ENCODE results near the gene SBSN. TPM values are rescaled to one million over a fixed set of nuclear protein-coding genes. Genes with fewer than 3 reads are reported as not detected.

Gene SBSN
- total RNA-seq (2021; fragmentation: NEBNext Ultra II Directional; extraction: Animal tissue kit (Norgen Biotek cat#: 25700)), result 1 to 10 TPM; 1.6 to 3.3 (median 2.0) TPM
- long read RNA-seq, partial matches to known transcripts, result 0 of 2 reads
- long read RNA-seq, other reads (novel, unspliced or antisense), result 0 of 2 reads

DNA sequence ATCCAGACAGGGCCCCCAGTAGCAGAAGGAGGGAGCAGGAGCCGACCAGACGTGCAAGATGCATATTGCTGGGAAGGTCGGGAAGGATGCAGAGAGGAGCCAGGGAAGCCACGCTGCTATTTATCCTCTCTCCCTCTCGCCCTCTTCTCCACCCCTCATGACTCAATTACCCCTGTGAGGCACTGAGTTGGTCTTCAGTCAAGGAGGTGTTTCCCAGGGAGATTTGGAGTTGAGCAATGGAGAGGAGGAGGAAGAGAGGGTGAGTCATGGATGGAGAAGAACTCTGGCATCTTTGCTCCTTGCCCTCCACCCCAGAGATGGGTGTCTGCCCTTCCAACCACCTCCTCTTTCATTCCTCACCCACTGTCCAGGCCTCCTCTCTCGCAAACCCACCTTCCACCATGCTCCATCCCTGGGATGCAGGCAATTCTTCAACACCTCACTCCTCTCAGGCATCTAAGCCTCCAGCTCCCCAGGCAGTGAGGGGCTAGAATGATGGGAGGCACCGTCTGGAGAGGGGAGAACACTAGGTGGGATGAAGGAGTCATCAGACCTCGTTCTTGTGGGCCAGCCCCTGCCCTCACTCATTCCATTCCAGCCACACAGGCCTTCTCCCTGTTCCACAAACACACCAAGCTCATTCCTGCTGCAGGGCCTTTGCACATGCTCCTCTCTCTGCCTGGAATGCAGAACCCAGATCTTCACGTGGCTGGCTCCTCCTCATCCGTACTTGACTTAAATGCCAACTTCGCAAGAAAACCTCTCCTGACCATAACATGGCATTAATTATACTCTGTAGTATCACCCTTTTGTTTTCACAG, at the start of gene SBSN:
Gene SBSN (minus strand): TSS at position 94 of the 821 bp plus-strand sequence. CDS start 30 bp downstream, at position 64.
- DNase-seq, result peak; percentile 72
- TF ChIP-seq, protein P1, sequence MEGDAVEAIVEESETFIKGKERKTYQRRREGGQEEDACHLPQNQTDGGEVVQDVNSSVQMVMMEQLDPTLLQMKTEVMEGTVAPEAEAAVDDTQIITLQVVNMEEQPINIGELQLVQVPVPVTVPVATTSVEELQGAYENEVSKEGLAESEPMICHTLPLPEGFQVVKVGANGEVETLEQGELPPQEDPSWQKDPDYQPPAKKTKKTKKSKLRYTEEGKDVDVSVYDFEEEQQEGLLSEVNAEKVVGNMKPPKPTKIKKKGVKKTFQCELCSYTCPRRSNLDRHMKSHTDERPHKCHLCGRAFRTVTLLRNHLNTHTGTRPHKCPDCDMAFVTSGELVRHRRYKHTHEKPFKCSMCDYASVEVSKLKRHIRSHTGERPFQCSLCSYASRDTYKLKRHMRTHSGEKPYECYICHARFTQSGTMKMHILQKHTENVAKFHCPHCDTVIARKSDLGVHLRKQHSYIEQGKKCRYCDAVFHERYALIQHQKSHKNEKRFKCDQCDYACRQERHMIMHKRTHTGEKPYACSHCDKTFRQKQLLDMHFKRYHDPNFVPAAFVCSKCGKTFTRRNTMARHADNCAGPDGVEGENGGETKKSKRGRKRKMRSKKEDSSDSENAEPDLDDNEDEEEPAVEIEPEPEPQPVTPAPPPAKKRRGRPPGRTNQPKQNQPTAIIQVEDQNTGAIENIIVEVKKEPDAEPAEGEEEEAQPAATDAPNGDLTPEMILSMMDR (IDR thresholded peaks at IDR 0.05), result no peak
- H3K27ac Mint-ChIP-seq, result no peak within 1 kb of the TSS; the same call in 1 of the 2 replicates
- peaks cover 28% of the 10 kb centered on the region for H3K27me3 Mint-ChIP-seq (ENCODE audit: insufficient read depth)
- no peak within 1 kb of the TSS for H3K4me3 Mint-ChIP-seq
- no peaks in the 10 kb centered on the region for H3K9me3 Mint-ChIP-seq
- no peaks in the 10 kb centered on the region for H3K36me3 Mint-ChIP-seq (ENCODE audit: low read depth)
- peaks cover 15% of the 10 kb centered on the region for H3K4me1 Mint-ChIP-seq (ENCODE audit: low read depth)

- Mint-ChIP-seq H3K4me1 (ENCODE audit: low read depth) (no peaks in the 10 kb centered on the region), H3K4me3 (no peak overlapping the region)
Measured at GRCh38 chr19:35571406-35571965, 43.4 kb upstream of the SBSN start.

GRCh38 chr19:35569281-35569781, 41.2 kb upstream of the SBSN start:
- Mint-ChIP-seq H3K4me3 (no peak overlapping the region), H3K4me1 (ENCODE audit: low read depth) (no peaks in the 10 kb centered on the region), H3K27me3 (ENCODE audit: insufficient read depth) (peaks cover 21% of the 10 kb centered on the region), H3K27ac (no peak overlapping the region), H3K9me3 (no peaks in the 10 kb centered on the region), H3K36me3 (ENCODE audit: low read depth) (no peaks in the 10 kb centered on the region)
- DNase-seq, result no peak
- TF ChIP-seq, protein P1 (IDR thresholded peaks at IDR 0.05), result no peak

More at GRCh38 chr19:35571406-35571965, 43.4 kb upstream of the SBSN start:
- TF ChIP-seq, protein P1 (IDR thresholded peaks at IDR 0.05), result no peak
- no peak for DNase-seq
- peaks cover 12% of the 10 kb centered on the region for H3K36me3 Mint-ChIP-seq (ENCODE audit: low read depth)
- H3K27ac Mint-ChIP-seq, result no peak overlapping the region
- H3K9me3 Mint-ChIP-seq, result peaks cover 17% of the 10 kb centered on the region
- peaks cover 13% of the 10 kb centered on the region for H3K27me3 Mint-ChIP-seq (ENCODE audit: insufficient read depth)

DNA sequence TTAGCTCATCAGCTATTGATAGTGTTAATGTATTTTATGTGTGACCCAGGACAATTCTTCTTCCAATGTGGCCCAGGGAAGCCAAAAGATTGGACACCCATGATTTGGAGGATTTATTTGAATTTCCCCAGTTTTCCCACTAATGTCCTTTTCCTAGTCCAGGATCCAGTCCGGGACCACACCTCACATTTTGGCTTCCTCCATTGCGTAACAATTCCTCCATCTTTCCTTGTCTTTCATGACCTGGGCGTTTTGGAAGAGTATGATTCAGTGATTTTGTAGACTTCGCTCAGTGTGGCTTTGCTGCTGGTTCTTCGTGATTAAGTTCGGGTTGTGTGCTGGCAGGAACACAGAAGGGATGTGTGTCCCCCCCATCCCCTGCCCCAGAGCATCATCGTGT, 38.6 kb upstream of the SBSN start:
- Mint-ChIP-seq H3K27me3 (ENCODE audit: insufficient read depth) (peaks cover 27% of the 10 kb centered on the region), H3K27ac (no peak overlapping the region), H3K4me3 (no peak overlapping the region), H3K9me3 (no peaks in the 10 kb centered on the region), H3K4me1 (ENCODE audit: low read depth) (no peaks in the 10 kb centered on the region), H3K36me3 (ENCODE audit: low read depth) (no peaks in the 10 kb centered on the region)
- TF ChIP-seq, protein P1 (IDR thresholded peaks at IDR 0.05), result no peak
- DNase-seq, result no peak

- no peak overlapping the region for H3K4me3 Mint-ChIP-seq
- no peak overlapping the region for H3K27ac Mint-ChIP-seq
- DNase-seq, result no peak
- no peaks in the 10 kb centered on the region for H3K4me1 Mint-ChIP-seq (ENCODE audit: low read depth)
- TF ChIP-seq, protein P1 (IDR thresholded peaks at IDR 0.05), result no peak
- no peaks in the 10 kb centered on the region for H3K9me3 Mint-ChIP-seq
- peaks cover 34% of the 10 kb centered on the region for H3K27me3 Mint-ChIP-seq (ENCODE audit: insufficient read depth)
- no peaks in the 10 kb centered on the region for H3K36me3 Mint-ChIP-seq (ENCODE audit: low read depth)
Measured at GRCh38 chr19:35565016-35565856, 37.1 kb upstream of the SBSN start.

Data from HFFc6 (cell line).